Chondrocyte (in vitro differentiated cells): Measurements from ENCODE around the gene JPH2. TPM values are rescaled to one million over a fixed set of nuclear protein-coding genes. Genes with fewer than 3 reads are reported as not detected.

Experiments
- DNase-seq: peaks from one replicate; pipeline ENCODE4 v3.0.0; 2021; ENCODE audit warnings: mixed read lengths, low spot score
- H3K27ac Mint-ChIP-seq: one replicate; pipeline ENCODE4 v1.8.0; 2021; ENCODE audit warnings: mild to moderate bottlenecking, moderate library complexity, mixed read lengths; ENCODE audit not compliant: unreplicated experiment
- H3K27me3 Mint-ChIP-seq: 2 replicates; pipeline ENCODE4 v1.8.0; 2021; ENCODE audit warnings: low read depth, mixed read lengths
- H3K36me3 Mint-ChIP-seq: 2 replicates; pipeline ENCODE4 v1.8.0; 2021; ENCODE audit warnings: low read depth, mixed read lengths
- H3K4me1 Mint-ChIP-seq: 2 replicates; pipeline ENCODE4 v1.8.0; 2021; ENCODE audit warnings: low read depth, mild to moderate bottlenecking, mixed read lengths
- H3K4me3 Mint-ChIP-seq: one replicate; pipeline ENCODE4 v1.8.0; 2021; ENCODE audit warnings: mild to moderate bottlenecking, moderate library complexity, mixed read lengths; ENCODE audit not compliant: unreplicated experiment
- H3K9me3 Mint-ChIP-seq: 2 replicates; pipeline ENCODE4 v1.8.0; 2021; ENCODE audit warnings: low read depth, mixed read lengths
- total RNA-seq: library from RNA; stranded (reverse); gene quantifications from 3 replicates; pipeline ENCODE4 v1.2.1, GENCODE V29; 2021
- TF ChIP-seq, protein P1 (sequence below): fragments of 200-600 bp; sonication (generic); IDR thresholded peaks from 2 replicates; pipeline ENCODE4 v1.5.0; 2021; ENCODE audit warnings: antibody characterized with exemption, mild to moderate bottlenecking, moderate library complexity

Gene JPH2
- total RNA-seq, 1 donor from 2014 or later: 75.9 TPM

DNA sequence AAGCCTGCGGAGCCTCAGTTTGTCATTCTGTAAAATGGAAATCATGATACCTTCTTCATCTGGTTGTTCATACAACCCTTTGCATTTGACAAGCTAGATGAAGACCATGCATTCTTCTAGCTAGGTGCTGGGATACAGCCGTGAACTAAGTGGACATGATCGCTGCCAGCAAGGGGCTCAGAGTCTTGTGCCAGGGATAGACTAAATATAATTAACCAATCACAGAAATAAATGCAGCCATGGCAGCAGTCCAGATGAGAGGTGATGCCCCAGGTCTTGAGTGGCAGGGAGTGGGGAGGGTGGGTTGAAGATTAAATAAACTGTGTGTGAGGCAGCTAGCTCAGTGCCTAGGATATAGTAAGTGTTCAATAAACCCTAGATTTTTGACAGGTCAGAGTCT lies 19.3 kb downstream of the JPH2 start:
- Mint-ChIP-seq H3K27ac (peak overlapping the region; percentile 89), H3K36me3 (peaks cover 12% of the 10 kb centered on the region), H3K4me1 (peaks cover 76% of the 10 kb centered on the region), H3K4me3 (no peak overlapping the region), H3K9me3 (peaks cover 4% of the 10 kb centered on the region), H3K27me3 (no peaks in the 10 kb centered on the region)
- DNase-seq: no peak
- TF ChIP-seq, protein P1, sequence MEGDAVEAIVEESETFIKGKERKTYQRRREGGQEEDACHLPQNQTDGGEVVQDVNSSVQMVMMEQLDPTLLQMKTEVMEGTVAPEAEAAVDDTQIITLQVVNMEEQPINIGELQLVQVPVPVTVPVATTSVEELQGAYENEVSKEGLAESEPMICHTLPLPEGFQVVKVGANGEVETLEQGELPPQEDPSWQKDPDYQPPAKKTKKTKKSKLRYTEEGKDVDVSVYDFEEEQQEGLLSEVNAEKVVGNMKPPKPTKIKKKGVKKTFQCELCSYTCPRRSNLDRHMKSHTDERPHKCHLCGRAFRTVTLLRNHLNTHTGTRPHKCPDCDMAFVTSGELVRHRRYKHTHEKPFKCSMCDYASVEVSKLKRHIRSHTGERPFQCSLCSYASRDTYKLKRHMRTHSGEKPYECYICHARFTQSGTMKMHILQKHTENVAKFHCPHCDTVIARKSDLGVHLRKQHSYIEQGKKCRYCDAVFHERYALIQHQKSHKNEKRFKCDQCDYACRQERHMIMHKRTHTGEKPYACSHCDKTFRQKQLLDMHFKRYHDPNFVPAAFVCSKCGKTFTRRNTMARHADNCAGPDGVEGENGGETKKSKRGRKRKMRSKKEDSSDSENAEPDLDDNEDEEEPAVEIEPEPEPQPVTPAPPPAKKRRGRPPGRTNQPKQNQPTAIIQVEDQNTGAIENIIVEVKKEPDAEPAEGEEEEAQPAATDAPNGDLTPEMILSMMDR: no peak

DNA sequence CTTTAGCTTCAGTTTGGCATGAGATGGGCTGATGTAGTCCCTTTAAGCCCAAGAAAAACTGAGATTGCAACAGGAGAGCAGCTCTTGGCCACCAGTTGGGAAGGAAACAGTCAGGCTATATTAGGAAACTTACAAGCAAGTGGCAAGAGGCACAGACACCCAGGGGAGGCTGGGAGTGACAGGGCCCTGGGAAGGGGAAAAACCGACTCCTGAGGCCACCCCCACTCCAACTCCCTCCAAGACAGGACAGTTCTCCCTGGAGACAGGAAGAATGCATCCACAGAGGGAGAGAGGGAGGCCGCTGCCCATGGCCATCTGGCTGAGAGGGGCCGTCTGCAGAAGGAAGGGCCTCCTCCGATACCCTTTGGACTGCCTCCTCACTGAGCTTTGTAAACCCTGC lies 20.5 kb downstream of the JPH2 start:
- Mint-ChIP-seq H3K9me3 (peaks cover 4% of the 10 kb centered on the region), H3K27ac (peak overlapping the region; percentile 89), H3K27me3 (no peaks in the 10 kb centered on the region), H3K36me3 (peaks cover 16% of the 10 kb centered on the region), H3K4me3 (peak overlapping the region; percentile 64), H3K4me1 (peaks cover 72% of the 10 kb centered on the region)
- TF ChIP-seq, protein P1: no peak
- no peak for DNase-seq

DNA sequence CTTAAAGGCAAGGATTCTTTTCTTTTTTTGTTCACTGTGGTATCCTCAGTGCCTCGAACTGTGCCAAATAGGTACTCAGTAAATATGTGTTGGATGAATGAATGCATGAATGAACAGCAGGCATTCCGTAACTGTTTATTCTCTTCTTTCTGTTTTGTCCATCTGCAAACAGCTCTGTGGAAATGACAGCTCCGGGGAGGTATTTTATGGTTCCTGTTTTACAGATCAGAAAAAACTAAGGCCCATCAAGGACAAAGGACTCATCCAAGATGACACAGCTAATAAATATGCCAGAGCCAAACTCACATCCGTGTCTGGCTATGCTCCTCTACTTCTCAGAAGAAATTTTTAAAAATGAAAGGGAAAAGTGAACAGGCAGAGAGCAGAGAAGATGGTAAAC lies 21.0 kb downstream of the JPH2 start:
- no peak for DNase-seq
- Mint-ChIP-seq H3K27ac (peak overlapping the region; percentile 89), H3K9me3 (peaks cover 4% of the 10 kb centered on the region), H3K4me3 (peak overlapping the region; percentile 64), H3K36me3 (peaks cover 15% of the 10 kb centered on the region), H3K27me3 (no peaks in the 10 kb centered on the region), H3K4me1 (peaks cover 67% of the 10 kb centered on the region)
- TF ChIP-seq, protein P1: no peak

DNA sequence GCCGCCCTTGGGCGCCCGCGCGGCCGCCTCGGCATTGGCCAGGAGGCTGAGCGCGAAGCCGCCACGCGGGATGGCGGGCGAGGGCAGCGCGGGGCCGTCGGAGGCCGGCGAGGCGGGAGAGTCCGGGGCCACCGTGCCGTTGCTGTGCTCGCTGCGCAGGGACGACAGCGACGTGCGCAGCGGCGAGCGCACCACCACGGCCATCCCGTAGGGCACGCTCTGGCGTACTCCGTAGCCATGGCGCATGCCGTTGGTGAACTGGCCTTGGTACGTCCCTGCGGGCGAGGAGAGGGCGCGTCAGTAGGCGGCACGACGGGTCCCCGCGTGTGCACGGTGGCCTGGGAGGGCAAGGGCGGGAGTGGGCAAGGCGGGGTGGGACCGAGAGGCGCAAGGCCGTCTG lies 26.9 kb downstream of the JPH2 start:
- Mint-ChIP-seq H3K9me3 (peaks cover 4% of the 10 kb centered on the region), H3K4me1 (peaks cover 36% of the 10 kb centered on the region), H3K27ac (no peak overlapping the region), H3K4me3 (no peak overlapping the region), H3K36me3 (peaks cover 42% of the 10 kb centered on the region), H3K27me3 (no peaks in the 10 kb centered on the region)
- TF ChIP-seq, protein P1: no peak
- no peak for DNase-seq

DNA sequence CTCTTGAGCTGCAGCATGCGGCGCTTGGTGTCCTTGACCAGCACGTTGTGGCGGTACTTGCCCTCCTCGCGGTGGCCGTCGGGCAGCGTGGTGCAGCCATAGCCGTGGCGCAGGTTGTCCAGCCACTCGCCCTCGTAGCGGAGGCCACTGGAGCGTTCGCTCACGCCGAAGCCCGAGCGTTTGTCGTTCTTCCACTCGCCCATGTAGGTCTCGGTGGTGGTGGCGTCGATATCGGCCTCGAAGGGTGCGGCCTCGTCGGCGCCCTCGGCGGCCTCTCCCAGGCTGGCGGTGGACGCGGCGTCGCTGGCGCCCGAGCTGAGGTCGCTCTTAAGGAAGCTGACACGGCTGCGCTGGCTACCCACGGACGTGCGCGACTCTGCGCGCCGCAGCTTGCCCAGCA lies 27.3 kb downstream of the JPH2 start:
- no peak for DNase-seq
- Mint-ChIP-seq H3K4me1 (peaks cover 37% of the 10 kb centered on the region), H3K9me3 (peaks cover 4% of the 10 kb centered on the region), H3K27me3 (no peaks in the 10 kb centered on the region), H3K36me3 (peaks cover 42% of the 10 kb centered on the region), H3K27ac (no peak overlapping the region), H3K4me3 (no peak overlapping the region)
- TF ChIP-seq, protein P1: no peak
